GM12875 (cell line): ENCODE results near the gene STXBP4.

ENCODE experiments used
- H3K4me3 ChIP-seq: one replicate; pipeline ENCODE4 v1.5.1; 2011; ENCODE audit warnings: low read depth, low read length, control low read depth
- TF ChIP-seq, protein P1 (sequence below): IDR thresholded peaks from 2 replicates; pipeline ENCODE4 v1.5.1; 2011; ENCODE audit warnings: low read depth, mild to moderate bottlenecking, control low read depth, inconsistent platforms, low read length, moderate library complexity, borderline replicate concordance; ENCODE audit not compliant: insufficient read depth

The STXBP4 gene

DNA sequence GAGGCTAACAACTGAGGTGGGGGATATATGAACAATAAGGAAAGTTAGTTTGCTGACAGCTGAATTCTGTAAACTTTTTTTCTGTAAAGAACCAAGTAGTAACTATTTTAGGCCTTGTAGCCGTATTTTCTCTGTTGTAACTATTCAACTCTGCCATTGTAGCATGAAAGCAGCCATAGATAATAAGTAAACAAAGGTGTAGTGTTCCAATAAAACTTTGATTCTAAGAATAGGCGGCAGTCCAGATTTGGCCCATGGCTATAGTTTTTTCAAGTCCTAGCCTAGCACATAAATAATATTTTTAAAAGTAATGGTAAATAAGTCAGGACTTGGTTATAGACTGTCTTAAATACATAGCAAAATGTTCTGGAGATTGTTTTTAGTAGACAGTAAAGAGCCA is 142.0 kb downstream of the STXBP4 start:
- no peak overlapping the region for H3K4me3 ChIP-seq
- TF ChIP-seq, protein P1, sequence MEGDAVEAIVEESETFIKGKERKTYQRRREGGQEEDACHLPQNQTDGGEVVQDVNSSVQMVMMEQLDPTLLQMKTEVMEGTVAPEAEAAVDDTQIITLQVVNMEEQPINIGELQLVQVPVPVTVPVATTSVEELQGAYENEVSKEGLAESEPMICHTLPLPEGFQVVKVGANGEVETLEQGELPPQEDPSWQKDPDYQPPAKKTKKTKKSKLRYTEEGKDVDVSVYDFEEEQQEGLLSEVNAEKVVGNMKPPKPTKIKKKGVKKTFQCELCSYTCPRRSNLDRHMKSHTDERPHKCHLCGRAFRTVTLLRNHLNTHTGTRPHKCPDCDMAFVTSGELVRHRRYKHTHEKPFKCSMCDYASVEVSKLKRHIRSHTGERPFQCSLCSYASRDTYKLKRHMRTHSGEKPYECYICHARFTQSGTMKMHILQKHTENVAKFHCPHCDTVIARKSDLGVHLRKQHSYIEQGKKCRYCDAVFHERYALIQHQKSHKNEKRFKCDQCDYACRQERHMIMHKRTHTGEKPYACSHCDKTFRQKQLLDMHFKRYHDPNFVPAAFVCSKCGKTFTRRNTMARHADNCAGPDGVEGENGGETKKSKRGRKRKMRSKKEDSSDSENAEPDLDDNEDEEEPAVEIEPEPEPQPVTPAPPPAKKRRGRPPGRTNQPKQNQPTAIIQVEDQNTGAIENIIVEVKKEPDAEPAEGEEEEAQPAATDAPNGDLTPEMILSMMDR: no peak

DNA sequence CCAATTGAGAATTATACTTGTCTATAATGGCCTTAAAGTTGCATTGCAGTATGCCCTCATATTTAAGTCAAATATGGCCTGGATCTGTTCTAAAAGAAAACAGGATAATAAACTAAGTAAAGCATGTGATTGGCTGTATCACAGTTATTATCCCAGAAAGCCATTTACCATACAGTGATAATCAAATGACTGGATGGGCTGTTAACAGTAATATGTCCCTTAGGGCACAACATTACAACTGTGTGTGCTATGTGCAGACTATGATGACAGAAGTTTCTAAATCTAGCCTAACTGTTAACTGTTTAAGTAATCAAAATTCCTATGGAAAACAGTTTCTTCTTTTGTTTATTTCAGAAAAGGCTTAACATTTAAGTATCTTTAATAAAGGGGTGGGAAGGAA is 145.7 kb downstream of the STXBP4 start:
- TF ChIP-seq, protein P1: no peak
- no peak overlapping the region for H3K4me3 ChIP-seq

DNA sequence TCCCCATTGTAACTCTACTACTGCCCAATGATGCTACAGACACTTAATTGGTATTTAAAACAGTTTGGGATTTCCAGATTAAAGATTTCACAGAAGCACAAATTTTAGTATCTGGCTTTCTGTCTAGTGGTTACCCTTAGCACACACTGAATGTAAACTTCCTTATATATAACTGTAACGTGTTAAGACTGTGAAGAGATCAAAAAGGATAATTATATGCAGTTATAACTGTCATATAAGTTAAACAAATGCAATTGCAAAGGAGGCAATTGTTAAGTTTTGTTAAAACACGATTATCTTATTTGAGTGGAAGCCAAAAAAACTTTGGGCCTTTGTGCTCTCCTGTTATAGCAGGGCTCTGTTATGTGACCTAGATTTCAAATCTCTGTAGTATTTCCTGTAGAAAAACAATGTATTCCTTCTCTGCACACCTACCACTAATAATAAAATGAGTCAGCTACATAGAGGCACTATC is 147.9 kb downstream of the STXBP4 start:
- H3K4me3 ChIP-seq: no peak overlapping the region
- TF ChIP-seq, protein P1: no peak

DNA sequence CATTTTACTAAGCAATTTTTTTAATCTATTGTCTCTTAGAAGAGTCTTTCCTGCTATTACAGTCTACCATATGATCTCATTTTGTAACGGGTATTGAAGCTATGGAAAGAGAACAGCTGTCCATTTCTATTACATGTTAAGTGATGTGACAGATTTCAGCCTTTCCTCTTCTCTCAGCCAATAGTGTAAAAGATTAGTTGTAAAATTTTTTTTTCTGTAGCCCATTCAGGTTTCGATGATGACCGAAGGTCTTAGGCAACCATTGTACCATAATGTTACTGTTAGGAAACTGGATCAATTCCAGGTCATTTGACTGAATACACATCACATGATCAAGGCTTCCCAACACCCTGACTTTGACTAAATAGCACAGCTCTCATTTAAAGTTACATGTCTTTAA is 148.6 kb downstream of the STXBP4 start:
- TF ChIP-seq, protein P1: no peak

DNA sequence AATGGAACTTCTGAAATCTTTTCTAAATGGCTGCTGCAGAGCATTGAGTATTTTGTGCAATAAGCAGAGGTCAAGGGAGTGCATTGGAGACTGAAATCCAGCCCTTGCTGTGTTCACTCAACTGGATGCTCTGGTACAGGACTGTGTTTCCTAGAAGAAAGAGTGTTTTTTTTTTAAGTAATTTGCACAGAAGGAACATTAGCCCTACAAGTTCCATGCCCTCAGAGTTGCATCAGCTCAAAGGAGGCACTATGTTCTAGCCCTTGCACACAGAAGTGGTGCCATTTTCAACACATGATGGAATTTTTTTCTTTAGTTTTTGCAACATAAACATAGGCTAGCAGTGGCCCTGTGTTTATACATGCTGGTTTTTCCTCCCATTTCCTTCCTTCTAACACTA is 152.1 kb downstream of the STXBP4 start:
- TF ChIP-seq, protein P1: no peak
- H3K4me3 ChIP-seq: no peak overlapping the region

More for the DNA sequence above, 148.6 kb downstream of the STXBP4 start:
- H3K4me3 ChIP-seq: no peak overlapping the region

DNA sequence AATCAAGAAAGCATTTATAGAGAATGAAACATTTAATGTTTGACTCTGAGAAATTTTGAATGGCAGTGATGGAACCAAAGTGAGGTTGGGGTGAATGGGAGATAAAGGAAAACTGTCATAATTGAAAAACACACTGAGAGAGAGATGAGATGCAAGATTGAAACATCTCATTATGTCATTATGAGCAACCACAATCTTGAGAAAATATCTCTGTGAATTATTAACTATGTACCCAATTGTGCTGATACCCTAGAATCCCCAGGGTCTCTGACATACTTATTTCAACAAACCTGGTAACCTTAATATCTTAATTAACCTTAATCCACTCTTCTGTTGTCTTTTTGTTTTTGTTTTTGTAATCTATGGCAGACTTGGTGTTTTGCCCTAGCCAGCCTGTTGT is 152.7 kb downstream of the STXBP4 start:
- TF ChIP-seq, protein P1: no peak
- no peak overlapping the region for H3K4me3 ChIP-seq

DNA sequence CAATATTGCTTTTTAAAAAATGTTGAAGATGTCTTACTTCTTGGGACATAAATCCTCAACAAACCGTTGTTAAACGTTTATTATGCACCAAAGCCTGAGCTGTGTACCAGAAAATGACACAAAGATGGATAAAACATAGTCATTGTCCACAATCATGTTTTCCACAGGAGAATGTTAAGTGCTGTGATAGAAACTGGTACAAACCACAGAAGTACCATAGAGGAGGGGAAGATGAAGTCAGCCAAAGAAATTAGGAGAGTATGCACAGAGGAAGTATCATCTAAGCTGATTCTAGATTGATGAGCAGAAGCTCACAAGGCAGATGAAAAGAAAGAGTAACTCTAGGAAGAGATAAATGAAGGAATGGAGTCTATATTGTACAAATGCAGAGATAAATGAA is 153.5 kb downstream of the STXBP4 start:
- TF ChIP-seq, protein P1: no peak
- H3K4me3 ChIP-seq: no peak overlapping the region
